Neural progenitor cell (in vitro differentiated cells): ENCODE results near the gene TLCD1. TPM values are rescaled to one million over a fixed set of nuclear protein-coding genes. Genes with fewer than 3 reads are reported as not detected.
A peak's percentile ranks its signal among the peaks of the same experiment; 100 is the strongest.

ENCODE experiments used
- DNase-seq: peaks from one replicate; pipeline ENCODE4 v3.0.0-alpha.2; 2016; ENCODE audit warnings: low spot score
- H2AFZ ChIP-seq: fragments of 200-600 bp; sonication (generic); replicated peaks from 2 replicates; pipeline ENCODE4 v1.6.1; 2016; ENCODE audit warnings: antibody characterized with exemption
- H3F3A ChIP-seq: fragments of 200-600 bp; sonication (generic); 2 replicates; pipeline ENCODE4 v1.6.1; 2016; ENCODE audit warnings: antibody characterized with exemption, low read depth
- H3K27ac ChIP-seq: fragments of 200-600 bp; sonication (generic); 2 replicates; pipeline ENCODE4 v1.5.1; 2016; ENCODE audit warnings: mild to moderate bottlenecking
- H3K27me3 ChIP-seq: fragments of 200-600 bp; sonication (generic); 2 replicates; pipeline ENCODE4 v1.6.1; 2016; ENCODE audit warnings: mild to moderate bottlenecking, moderate library complexity
- H3K36me3 ChIP-seq: fragments of 200-600 bp; sonication (generic); 2 replicates; pipeline ENCODE4 v1.5.1; 2016
- H3K4me1 ChIP-seq: fragments of 200-600 bp; sonication (generic); 2 replicates; pipeline ENCODE4 v1.6.1; 2016; ENCODE audit warnings: mixed run types
- H3K4me2 ChIP-seq: fragments of 200-600 bp; sonication (generic); 2 replicates; pipeline ENCODE4 v1.6.1; 2016
- H3K4me3 ChIP-seq: fragments of 200-600 bp; sonication (generic); 2 replicates; pipeline ENCODE4 v1.5.1; 2016
- H3K79me2 ChIP-seq: fragments of 200-600 bp; sonication (generic); 2 replicates; pipeline ENCODE4 v1.6.1; 2016; ENCODE audit warnings: low read depth
- H3K9ac ChIP-seq: fragments of 200-600 bp; sonication (generic); 2 replicates; pipeline ENCODE4 v1.6.1; 2016
- H3K9me3 ChIP-seq: fragments of 200-600 bp; sonication (generic); 2 replicates; pipeline ENCODE4 v1.5.1; 2016; ENCODE audit warnings: low read depth
- H4K20me1 ChIP-seq: fragments of 200-600 bp; sonication (generic); 2 replicates; pipeline ENCODE4 v1.6.1; 2016; ENCODE audit warnings: low read depth
- H3K27ac Mint-ChIP-seq: 3 replicates; pipeline ENCODE4 v1.8.0; 2021; ENCODE audit warnings: mixed read lengths
- H3K27me3 Mint-ChIP-seq: 2 replicates; pipeline ENCODE4 v1.8.0; 2022; ENCODE audit warnings: low read depth, mild to moderate bottlenecking, inconsistent platforms, moderate library complexity, mixed read lengths; ENCODE audit not compliant: insufficient read depth
- H3K36me3 Mint-ChIP-seq: 3 replicates; pipeline ENCODE4 v1.8.0; 2021; ENCODE audit warnings: mixed read lengths
- H3K4me1 Mint-ChIP-seq: 3 replicates; pipeline ENCODE4 v1.8.0; 2021; ENCODE audit warnings: mixed read lengths
- H3K4me3 Mint-ChIP-seq: 3 replicates; pipeline ENCODE4 v1.8.0; 2021; ENCODE audit warnings: mild to moderate bottlenecking, moderate library complexity, mixed read lengths
- H3K9me3 Mint-ChIP-seq: 3 replicates; pipeline ENCODE4 v1.8.0; 2020; ENCODE audit warnings: mixed read lengths
- CTCF ChIP-seq: fragments of 200-600 bp; sonication (generic); IDR thresholded peaks from 2 replicates; pipeline ENCODE4 v1.5.1; 2017; ENCODE audit warnings: antibody characterized with exemption, mild to moderate bottlenecking
- EZH2 ChIP-seq: fragments of 200-600 bp; sonication (generic); IDR thresholded peaks from 2 replicates; pipeline ENCODE4 v1.6.1; 2017; ENCODE audit warnings: antibody characterized with exemption, mild to moderate bottlenecking, moderate library complexity
- EZH2phosphoT487 ChIP-seq: fragments of 200-600 bp; sonication (generic); IDR thresholded peaks from 2 replicates; pipeline ENCODE4 v1.6.1; 2017; ENCODE audit warnings: antibody characterized with exemption
- total RNA-seq: library from RNA; depleted of rRNA; stranded (reverse); fragments of >200 nt; gene quantifications from 2 replicates; pipeline ENCODE4 v1.2.3, GENCODE V29; 2015; ENCODE audit warnings: low replicate concordance

Gene TLCD1, protein sequence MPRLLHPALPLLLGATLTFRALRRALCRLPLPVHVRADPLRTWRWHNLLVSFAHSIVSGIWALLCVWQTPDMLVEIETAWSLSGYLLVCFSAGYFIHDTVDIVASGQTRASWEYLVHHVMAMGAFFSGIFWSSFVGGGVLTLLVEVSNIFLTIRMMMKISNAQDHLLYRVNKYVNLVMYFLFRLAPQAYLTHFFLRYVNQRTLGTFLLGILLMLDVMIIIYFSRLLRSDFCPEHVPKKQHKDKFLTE
- total RNA-seq = 10.0 and 13.4 TPM in 2 replicates

GRCh38 chr17:28726226-28726626 is at the start of gene TLCD1:
Gene TLCD1, minus strand, starts transcription at chr17:28726233. Its CDS starts 136 bp downstream, at chr17:28726097.
- H3K36me3 Mint-ChIP-seq = peaks cover 13% of the 10 kb centered on the region
- peaks cover 38% of the 10 kb centered on the region for H3K79me2 ChIP-seq
- peak within 1 kb of the TSS; percentile 89 for H3K27ac ChIP-seq
- H3K4me3 Mint-ChIP-seq = peak within 1 kb of the TSS; percentile 96
- peaks cover 5% of the 10 kb centered on the region for H3K36me3 ChIP-seq
- H3K4me1 ChIP-seq = peaks cover 31% of the 10 kb centered on the region
- peaks cover 45% of the 10 kb centered on the region for H4K20me1 ChIP-seq
- H3K27me3 Mint-ChIP-seq = no peaks in the 10 kb centered on the region
- H3K4me1 Mint-ChIP-seq = peaks cover 44% of the 10 kb centered on the region
- H3F3A ChIP-seq = peaks cover 72% of the 10 kb centered on the region
- peak within 1 kb of the TSS; percentile 28 for H2AFZ ChIP-seq
- TF ChIP-seq EZH2phosphoT487 (no peak), CTCF (no peak)
- H3K4me2 ChIP-seq = peak within 1 kb of the TSS; percentile 85
- peak within 1 kb of the TSS; percentile 69 for H3K4me3 ChIP-seq
- H3K9ac ChIP-seq = peak within 1 kb of the TSS; percentile 56
- no peaks in the 10 kb centered on the region for H3K9me3 ChIP-seq
- H3K27me3 ChIP-seq = no peaks in the 10 kb centered on the region
- peak within 1 kb of the TSS; percentile 73 for H3K27ac Mint-ChIP-seq
- DNase-seq = peak; percentile 90
- no peaks in the 10 kb centered on the region for H3K9me3 Mint-ChIP-seq

DNA sequence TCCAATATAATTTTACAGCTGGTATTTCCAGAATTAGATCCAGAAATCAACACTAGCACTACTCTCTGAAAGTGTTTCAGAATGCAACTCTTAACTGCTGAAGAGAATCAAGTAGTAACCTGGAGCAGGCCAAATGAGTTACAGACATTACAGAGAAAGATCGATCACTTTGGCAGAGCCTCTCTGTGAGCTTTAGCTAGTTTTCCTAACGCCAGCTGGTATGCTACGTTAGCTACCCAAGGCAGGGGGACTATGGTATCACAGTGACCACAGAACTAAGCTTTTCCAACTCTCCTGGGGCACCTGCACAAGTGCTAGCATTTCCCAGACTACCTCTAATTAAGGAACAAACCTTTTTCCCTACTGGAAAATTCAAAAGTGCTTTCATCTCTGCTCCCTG is 48.2 kb upstream of the TLCD1 start:
- peak overlapping the region; percentile 25 for H3K27ac ChIP-seq
- Mint-ChIP-seq H3K4me1 (no peaks in the 10 kb centered on the region), H3K27ac (no peak overlapping the region), H3K4me3 (no peak overlapping the region), H3K36me3 (peaks cover 18% of the 10 kb centered on the region), H3K9me3 (peaks cover 2% of the 10 kb centered on the region), H3K27me3 (peaks cover 3% of the 10 kb centered on the region)
- H3K27me3 ChIP-seq = no peaks in the 10 kb centered on the region
- H2AFZ ChIP-seq = no peak overlapping the region
- peaks cover 48% of the 10 kb centered on the region for H4K20me1 ChIP-seq
- no peak for DNase-seq
- TF ChIP-seq EZH2phosphoT487 = no peak
- no peak for TF ChIP-seq CTCF
- TF ChIP-seq EZH2 = no peak
- no peaks in the 10 kb centered on the region for H3K4me1 ChIP-seq
- no peak overlapping the region for H3K4me3 ChIP-seq
- H3K9me3 ChIP-seq = no peaks in the 10 kb centered on the region
- H3K9ac ChIP-seq = no peak overlapping the region
- H3K4me2 ChIP-seq = no peak overlapping the region
- H3K36me3 ChIP-seq = no peaks in the 10 kb centered on the region
- H3K79me2 ChIP-seq = peaks cover 91% of the 10 kb centered on the region
- H3F3A ChIP-seq = peaks cover 4% of the 10 kb centered on the region

DNA sequence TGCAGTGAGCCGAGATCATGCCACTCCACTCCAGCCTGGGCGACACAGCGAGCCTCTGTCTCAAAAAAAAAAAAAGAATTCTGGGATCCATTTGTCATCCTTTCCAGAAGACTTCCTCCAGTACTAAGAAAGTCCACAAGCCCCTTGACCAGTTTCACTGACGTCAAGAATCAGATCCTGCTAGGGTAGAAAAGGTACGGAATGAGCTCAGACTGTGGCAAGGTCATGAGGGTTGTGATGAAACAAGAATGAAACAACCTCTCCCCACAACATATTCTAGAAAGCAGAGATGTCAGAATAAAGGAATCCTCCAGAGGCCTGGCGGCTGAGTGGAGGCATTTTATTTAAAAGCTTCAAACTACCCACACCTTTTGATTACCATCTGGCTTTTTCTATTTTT is 47.7 kb upstream of the TLCD1 start:
- no peak overlapping the region for H3K27ac ChIP-seq
- DNase-seq = no peak
- no peaks in the 10 kb centered on the region for H3K27me3 ChIP-seq
- no peak overlapping the region for H3K4me3 ChIP-seq
- peaks cover 45% of the 10 kb centered on the region for H4K20me1 ChIP-seq
- no peak overlapping the region for H2AFZ ChIP-seq
- Mint-ChIP-seq H3K36me3 (peaks cover 14% of the 10 kb centered on the region), H3K9me3 (no peaks in the 10 kb centered on the region), H3K4me1 (no peaks in the 10 kb centered on the region), H3K27ac (peak overlapping the region; percentile 87), H3K27me3 (peaks cover 3% of the 10 kb centered on the region), H3K4me3 (no peak overlapping the region)
- H3K79me2 ChIP-seq = peaks cover 86% of the 10 kb centered on the region
- peaks cover 4% of the 10 kb centered on the region for H3F3A ChIP-seq
- no peak for TF ChIP-seq EZH2
- no peak for TF ChIP-seq CTCF
- TF ChIP-seq EZH2phosphoT487 = no peak
- no peaks in the 10 kb centered on the region for H3K4me1 ChIP-seq
- H3K36me3 ChIP-seq = no peaks in the 10 kb centered on the region
- no peaks in the 10 kb centered on the region for H3K9me3 ChIP-seq
- no peak overlapping the region for H3K9ac ChIP-seq
- H3K4me2 ChIP-seq = no peak overlapping the region
